Stomach (tissue), 4 donors: Measurements from ENCODE around the gene ENKD1.

Source experiments
- CTCF ChIP-seq, 7 experiments: fragments of 450-650 bp in 4 of 7; fragments of 200-600 bp in 3 of 7; sonication (generic) in 3 of 7; IDR thresholded peaks; one replicate each; pipeline ENCODE4 v1.5.1; 2016 to 2019; ENCODE audit warnings: antibody characterized with exemption in 7 of 7, control low read depth in 2 of 7, mild to moderate bottlenecking in 1 of 7
- POLR2A ChIP-seq, 4 donors: fragments of 450-650 bp; IDR thresholded peaks; one replicate each; pipeline ENCODE4 v1.6.1; 2016; ENCODE audit warnings: antibody characterized with exemption in 4 of 4, control low read depth in 2 of 4, mild to moderate bottlenecking in 1 of 4, moderate library complexity in 1 of 4
- POLR2AphosphoS5 ChIP-seq, 3 donors: sonication (generic); formaldehyde crosslinking; IDR thresholded peaks; one replicate each; pipeline ENCODE4 v1.6.1; 2016; ENCODE audit warnings: antibody characterized with exemption in 3 of 3

GRCh38 chr16:67675579-67675935 lies 9.0 kb upstream of the ENKD1 start:
- TF ChIP-seq CTCF (IDR thresholded peaks at IDR 0.05) (no peak), POLR2AphosphoS5 (IDR thresholded peaks at IDR 0.05) (no peak), POLR2A (IDR thresholded peaks at IDR 0.05) (no peak)
